ENCODE measurements around the gene ZCCHC24. TPM values are rescaled to one million over a fixed set of nuclear protein-coding genes. Genes with fewer than 3 reads are reported as not detected.

Gene ZCCHC24
- total RNA-seq, 1 experiment from 2014 or later, result 3.8 TPM

DNA sequence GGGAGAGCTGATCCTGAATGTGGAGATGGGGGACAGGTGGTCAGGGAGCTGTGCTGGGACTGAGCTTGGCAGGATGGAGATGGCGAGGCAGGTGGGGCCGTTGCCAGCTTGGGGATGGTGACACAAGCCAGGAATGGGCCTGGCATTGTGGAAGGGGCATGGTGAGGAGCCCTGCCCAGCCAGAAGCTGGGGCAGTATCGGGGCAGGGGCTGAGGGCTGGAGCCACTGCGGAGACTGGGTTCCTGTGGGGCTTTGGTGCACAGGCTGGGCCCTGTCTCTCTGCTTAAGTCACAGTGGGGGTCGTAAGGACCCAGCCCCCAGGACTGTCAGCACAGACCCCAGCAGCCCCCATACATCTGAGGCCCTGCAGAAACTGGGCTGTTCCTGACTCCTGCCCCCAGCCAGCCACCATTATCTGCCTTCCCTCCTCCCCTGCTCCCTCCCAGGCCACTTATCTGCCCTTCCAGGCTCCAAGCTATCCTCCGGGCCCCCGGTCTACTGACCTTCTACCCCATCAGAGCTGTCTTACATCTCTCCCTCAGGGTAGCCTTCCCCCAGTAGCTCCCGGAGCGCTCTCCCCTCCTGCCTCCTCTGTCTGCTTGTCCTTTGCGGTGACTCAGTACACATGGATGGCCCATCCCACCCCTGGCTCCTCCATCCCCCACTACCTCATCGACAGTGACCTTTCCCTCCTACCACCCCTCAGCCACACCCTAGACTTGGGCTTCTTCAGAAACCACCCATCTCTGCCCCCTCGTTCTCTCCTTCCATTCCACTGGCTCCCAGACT, 54.0 kb downstream of the ZCCHC24 start:
- Histone ChIP-seq H3K27me3 (ENCODE audit: insufficient read depth, low read length) (no peaks in the 10 kb centered on the region), H3K4me2 (ENCODE audit: insufficient read depth, insufficient read length, low read length) (no peak overlapping the region), H2AFZ (ENCODE audit: low read length) (no peak overlapping the region), H2BK5ac (ENCODE audit: insufficient read length, low read length) (no peak overlapping the region), H3K4ac (ENCODE audit: low read depth, low read length) (no peak overlapping the region), H3T11ph (ENCODE audit: low read length) (no peak overlapping the region), H4K20me1 (ENCODE audit: control insufficient read depth, insufficient read depth, insufficient read length) (no peaks in the 10 kb centered on the region), H3K56ac (ENCODE audit: insufficient read length, low read depth, low read length) (no peak overlapping the region), H2BK12ac (ENCODE audit: insufficient read length, low read depth, low read length) (no peak overlapping the region), H2BK20ac (ENCODE audit: low read depth, low read length, poor library complexity, severe bottlenecking) (no peak overlapping the region), H3K79me1 (ENCODE audit: insufficient read depth, low read depth, low read length, poor library complexity, severe bottlenecking) (no peaks in the 10 kb centered on the region), H3K27ac (ENCODE audit: insufficient read length, low read depth, low read length) (no peak overlapping the region), H2AK5ac (ENCODE audit: insufficient read length, low read length) (no peak overlapping the region), H4K8ac (replicated peaks; ENCODE audit: insufficient read length, low read depth, low read length) (no peak overlapping the region), H3K14ac (ENCODE audit: insufficient read depth, low read length) (no peak overlapping the region), H3K23ac (ENCODE audit: insufficient read length, low read depth, low read length) (no peak overlapping the region), H4K91ac (ENCODE audit: insufficient read length, low read depth, low read length) (no peak overlapping the region), H3K9ac (ENCODE audit: extremely low read depth, insufficient read length, low read length) (no peak overlapping the region), H3K9me3 (ENCODE audit: control insufficient read depth, low read depth, low read length) (no peaks in the 10 kb centered on the region), H2BK15ac (ENCODE audit: low read depth, low read length) (no peak overlapping the region), H4K5ac (ENCODE audit: insufficient read length, low read depth, low read length) (no peak overlapping the region), H3K4me1 (ENCODE audit: insufficient read depth, low read length) (no peaks in the 10 kb centered on the region), H3K18ac (ENCODE audit: insufficient read length, low read depth, low read length) (no peak overlapping the region), H2BK120ac (ENCODE audit: low read depth, low read length, poor library complexity, severe bottlenecking) (no peak overlapping the region), H3K23me2 (ENCODE audit: insufficient read length, low read depth, low read length, poor library complexity, severe bottlenecking) (no peaks in the 10 kb centered on the region), H3K79me2 (ENCODE audit: insufficient read depth, low read length) (no peaks in the 10 kb centered on the region)
- peaks cover 0 to under 1% of the 10 kb centered on the region in 2 experiments; a peak in 1 of 4 replicates for H3K4me1 Mint-ChIP-seq
- no peaks in the 10 kb centered on the region; a peak in 2 of 7 replicates for H3K36me3 Mint-ChIP-seq (ENCODE audit: insufficient read depth in 1 of 3, low read depth in 3 of 3)
- H3K4me3 Mint-ChIP-seq, result no peak overlapping the region
- TF ChIP-seq CTCF (conservative IDR thresholded peaks at IDR 0.05), result no peak
- no CpG with 5 or more reads among the region's 12 CpGs for WGBS (ENCODE audit: extremely low coverage, insufficient read length, low lambda C conversion rate)
- peak; percentile 17 for DNase-seq
- peak overlapping the region in 2 of 3 experiments; percentile 25 to 72; a peak in 1 of 7 replicates for H3K27ac Mint-ChIP-seq
- H3K9me3 Mint-ChIP-seq, result no peaks in the 10 kb centered on the region
- peaks cover 3% of the 10 kb centered on the region for H3K27me3 Mint-ChIP-seq (ENCODE audit: low read depth)
